H9 (cell line): ENCODE results near the gene PTK7. TPM values are rescaled to one million over a fixed set of nuclear protein-coding genes. Genes with fewer than 3 reads are reported as not detected.

Source experiments
- DNase-seq: peaks from one replicate; pipeline ENCODE4 v3.0.0-alpha.2; 2017
- H2AFZ ChIP-seq: one replicate; pipeline ENCODE4 v1.6.1; 2013; ENCODE audit warnings: mild to moderate bottlenecking, low read length, control low read depth, moderate library complexity
- H2AK5ac ChIP-seq: 2 replicates; pipeline ENCODE4 v1.6.1; 2013; ENCODE audit warnings: low read length, control low read depth, mixed read lengths; ENCODE audit not compliant: insufficient read length
- H2BK120ac ChIP-seq: one replicate; pipeline ENCODE4 v1.6.1; 2013; ENCODE audit warnings: low read depth, mild to moderate bottlenecking, low read length, control low read depth, inconsistent platforms; ENCODE audit not compliant: poor library complexity, severe bottlenecking
- H2BK12ac ChIP-seq: 2 replicates; pipeline ENCODE4 v1.6.1; 2013; ENCODE audit warnings: low read length, control low read depth, mixed read lengths, low read depth; ENCODE audit not compliant: insufficient read length
- H2BK15ac ChIP-seq: 2 replicates; pipeline ENCODE4 v1.6.1; 2013; ENCODE audit warnings: low read depth, low read length, control low read depth
- H2BK20ac ChIP-seq: one replicate; pipeline ENCODE4 v1.6.1; 2013; ENCODE audit warnings: low read depth, mild to moderate bottlenecking, low read length, control low read depth, inconsistent platforms; ENCODE audit not compliant: poor library complexity, severe bottlenecking
- H2BK5ac ChIP-seq: 2 replicates; pipeline ENCODE4 v1.6.1; 2013; ENCODE audit warnings: low read length, control low read depth, mixed read lengths; ENCODE audit not compliant: insufficient read length
- H3K14ac ChIP-seq: 2 replicates; pipeline ENCODE4 v1.6.1; 2013; ENCODE audit warnings: low read length, control low read depth; ENCODE audit not compliant: insufficient read depth
- H3K18ac ChIP-seq: 2 replicates; pipeline ENCODE4 v1.6.1; 2013; ENCODE audit warnings: low read depth, mild to moderate bottlenecking, mixed read lengths, low read length, control low read depth; ENCODE audit not compliant: insufficient read length
- H3K23ac ChIP-seq: 2 replicates; pipeline ENCODE4 v1.6.1; 2013; ENCODE audit warnings: low read length, control low read depth, mixed read lengths, low read depth; ENCODE audit not compliant: insufficient read length
- H3K23me2 ChIP-seq: 2 replicates; pipeline ENCODE4 v1.6.1; 2013; ENCODE audit warnings: low read depth, mild to moderate bottlenecking, mixed read lengths, low read length, control low read depth; ENCODE audit not compliant: insufficient read length, poor library complexity, severe bottlenecking
- H3K27ac ChIP-seq: 2 replicates; pipeline ENCODE4 v1.5.1; 2013; ENCODE audit warnings: low read length, control low read depth, mixed read lengths, low read depth; ENCODE audit not compliant: insufficient read length
- H3K27me3 ChIP-seq: 2 replicates; pipeline ENCODE4 v1.6.1; 2013; ENCODE audit warnings: low read length, control low read depth, inconsistent platforms; ENCODE audit not compliant: insufficient read depth
- H3K4ac ChIP-seq: 2 replicates; pipeline ENCODE4 v1.6.1; 2013; ENCODE audit warnings: low read depth, mild to moderate bottlenecking, control low read depth, inconsistent platforms, low read length, moderate library complexity
- H3K4me1 ChIP-seq: 2 replicates; pipeline ENCODE4 v1.6.1; 2013; ENCODE audit warnings: low read length, control low read depth, inconsistent platforms; ENCODE audit not compliant: insufficient read depth
- H3K4me2 ChIP-seq: 2 replicates; pipeline ENCODE4 v1.6.1; 2013; ENCODE audit warnings: low read length, control low read depth, mixed read lengths; ENCODE audit not compliant: insufficient read length, insufficient read depth
- H3K56ac ChIP-seq: 2 replicates; pipeline ENCODE4 v1.6.1; 2013; ENCODE audit warnings: low read depth, mild to moderate bottlenecking, mixed read lengths, low read length, control low read depth; ENCODE audit not compliant: insufficient read length
- H3K79me1 ChIP-seq: 2 replicates; pipeline ENCODE4 v1.6.1; 2013; ENCODE audit warnings: low read depth, mild to moderate bottlenecking, moderate library complexity, low read length, control low read depth, inconsistent platforms; ENCODE audit not compliant: insufficient read depth, poor library complexity, severe bottlenecking
- H3K79me2 ChIP-seq: 2 replicates; pipeline ENCODE4 v1.6.1; 2013; ENCODE audit warnings: low read length, control low read depth, inconsistent platforms; ENCODE audit not compliant: insufficient read depth
- H3K9ac ChIP-seq: 2 replicates; pipeline ENCODE4 v1.6.1; 2013; ENCODE audit warnings: low read length, control low read depth, mixed read lengths; ENCODE audit not compliant: insufficient read length; ENCODE audit errors: extremely low read depth
- H3K9me3 ChIP-seq: one replicate; pipeline ENCODE4 v1.6.1; 2013; ENCODE audit warnings: low read depth, low read length, inconsistent platforms; ENCODE audit not compliant: control insufficient read depth
- H3T11ph ChIP-seq: one replicate; pipeline ENCODE4 v1.6.1; 2013; ENCODE audit warnings: mild to moderate bottlenecking, low read length, control low read depth, inconsistent platforms
- H4K20me1 ChIP-seq: one replicate; pipeline ENCODE4 v1.6.1; 2013; ENCODE audit not compliant: control insufficient read depth, insufficient read length, insufficient read depth
- H4K5ac ChIP-seq: 2 replicates; pipeline ENCODE4 v1.6.1; 2013; ENCODE audit warnings: low read depth, mild to moderate bottlenecking, mixed read lengths, low read length, control low read depth; ENCODE audit not compliant: insufficient read length
- H4K8ac ChIP-seq: replicated peaks from 2 replicates; pipeline ENCODE4 v1.6.1; 2013; ENCODE audit warnings: low read length, control low read depth, mixed read lengths, low read depth; ENCODE audit not compliant: insufficient read length
- H4K91ac ChIP-seq: 2 replicates; pipeline ENCODE4 v1.6.1; 2013; ENCODE audit warnings: low read depth, mild to moderate bottlenecking, moderate library complexity, mixed read lengths, low read length, control low read depth; ENCODE audit not compliant: insufficient read length
- H3K27ac Mint-ChIP-seq, 3 experiments: 2 replicates in 2 of 3; 3 replicates in 1 of 3; pipeline ENCODE4 v1.8.0; 2020 to 2021; ENCODE audit warnings: mixed read lengths in 3 of 3, mild to moderate bottlenecking in 1 of 3, moderate library complexity in 1 of 3
- H3K27me3 Mint-ChIP-seq: 2 replicates; pipeline ENCODE4 v1.8.0; 2021; ENCODE audit warnings: low read depth, mild to moderate bottlenecking, moderate library complexity, mixed read lengths
- H3K36me3 Mint-ChIP-seq, 3 experiments: 2 replicates in 2 of 3; 3 replicates in 1 of 3; pipeline ENCODE4 v1.8.0; 2020 to 2021; ENCODE audit warnings: low read depth in 3 of 3, mixed read lengths in 3 of 3; ENCODE audit not compliant: insufficient read depth in 1 of 3
- H3K4me1 Mint-ChIP-seq, 2 experiments: 2 replicates each; pipeline ENCODE4 v1.8.0; 2020; ENCODE audit warnings: mixed read lengths in 2 of 2
- H3K4me3 Mint-ChIP-seq, 2 experiments: 2 replicates in 1 of 2; 3 replicates in 1 of 2; pipeline ENCODE4 v1.8.0; 2020 to 2021; ENCODE audit warnings: mild to moderate bottlenecking in 2 of 2, mixed read lengths in 2 of 2, moderate library complexity in 1 of 2
- H3K9me3 Mint-ChIP-seq, 2 experiments: 2 replicates in 1 of 2; 3 replicates in 1 of 2; pipeline ENCODE4 v1.8.0; 2020; ENCODE audit warnings: mild to moderate bottlenecking in 2 of 2, mixed read lengths in 2 of 2, moderate library complexity in 1 of 2
- CTCF ChIP-seq: fragments of 200-600 bp; sonication (generic); conservative IDR thresholded peaks from 3 replicates; pipeline ENCODE4 v1.8.0; 2021; ENCODE audit warnings: antibody characterized with exemption, mild to moderate bottlenecking
- WGBS: extraction: QIAGEN DNeasy Blood & Tissue Kit; methylation state at CpG from one replicate; pipeline ENCODE4 v1.1.7; 2013; ENCODE audit warnings: missing lambda C conversion rate, low lambda C conversion rate, mixed read lengths; ENCODE audit not compliant: insufficient read length; ENCODE audit errors: extremely low coverage; 5-methylcytosine and 5-hydroxymethylcytosine counted together
- total RNA-seq: library from RNA; stranded (reverse); gene quantifications from 2 replicates; pipeline ENCODE4 v1.2.1, GENCODE V29; 2021

The PTK7 gene
- total RNA-seq, 1 experiment from 2014 or later = 128 TPM

GRCh38 chr6:43186019-43186418 lies 109.9 kb downstream of the PTK7 start:
- Mint-ChIP-seq H3K4me1 (peaks cover 17% of the 10 kb centered on the region in 2 experiments), H3K27me3 (no peaks in the 10 kb centered on the region), H3K9me3 (no peaks in the 10 kb centered on the region), H3K27ac (peak overlapping the region in 1 of 3 experiments; percentile 39; a peak in 2 of 7 replicates), H3K4me3 (no peak overlapping the region; a peak in 1 of 5 replicates), H3K36me3 (peaks cover 4 to 22% (median 22%) of the 10 kb centered on the region in 3 experiments; a peak in 5 of 7 replicates)
- Histone ChIP-seq H3K4ac (no peak overlapping the region), H4K8ac (no peak overlapping the region), H3K14ac (no peak overlapping the region), H3T11ph (no peak overlapping the region), H4K91ac (no peak overlapping the region), H3K56ac (no peak overlapping the region), H2AFZ (no peak overlapping the region), H3K23ac (no peak overlapping the region), H2BK15ac (no peak overlapping the region), H3K9me3 (no peaks in the 10 kb centered on the region), H3K18ac (no peak overlapping the region), H3K4me1 (no peaks in the 10 kb centered on the region), H4K20me1 (no peaks in the 10 kb centered on the region), H3K27me3 (no peaks in the 10 kb centered on the region), H3K79me1 (no peaks in the 10 kb centered on the region), H3K79me2 (no peaks in the 10 kb centered on the region), H2BK120ac (no peak overlapping the region), H4K5ac (no peak overlapping the region), H2BK5ac (no peak overlapping the region), H2BK12ac (no peak overlapping the region), H2BK20ac (no peak overlapping the region), H3K27ac (no peak overlapping the region), H2AK5ac (no peak overlapping the region), H3K23me2 (peaks cover 6% of the 10 kb centered on the region), H3K9ac (no peak overlapping the region), H3K4me2 (no peak overlapping the region)
- WGBS = no CpG with 5 or more reads among the region's 14 CpGs
- no peak for TF ChIP-seq CTCF
- DNase-seq = no peak
